HG02870 (cell line): ENCODE measurements around the gene MCRIP2.

ENCODE experiments used
- ATAC-seq: cut with Tn5 transposase; IDR thresholded peaks from one replicate; pipeline ENCODE4 v1.9.1; 2021; ENCODE audit warnings: mild to moderate bottlenecking, moderate library complexity; ENCODE audit not compliant: unreplicated experiment

The MCRIP2 gene

GRCh38 chr16:631808-632358, 9.7 kb upstream of the MCRIP2 start:
- ATAC-seq: no peak

DNA sequence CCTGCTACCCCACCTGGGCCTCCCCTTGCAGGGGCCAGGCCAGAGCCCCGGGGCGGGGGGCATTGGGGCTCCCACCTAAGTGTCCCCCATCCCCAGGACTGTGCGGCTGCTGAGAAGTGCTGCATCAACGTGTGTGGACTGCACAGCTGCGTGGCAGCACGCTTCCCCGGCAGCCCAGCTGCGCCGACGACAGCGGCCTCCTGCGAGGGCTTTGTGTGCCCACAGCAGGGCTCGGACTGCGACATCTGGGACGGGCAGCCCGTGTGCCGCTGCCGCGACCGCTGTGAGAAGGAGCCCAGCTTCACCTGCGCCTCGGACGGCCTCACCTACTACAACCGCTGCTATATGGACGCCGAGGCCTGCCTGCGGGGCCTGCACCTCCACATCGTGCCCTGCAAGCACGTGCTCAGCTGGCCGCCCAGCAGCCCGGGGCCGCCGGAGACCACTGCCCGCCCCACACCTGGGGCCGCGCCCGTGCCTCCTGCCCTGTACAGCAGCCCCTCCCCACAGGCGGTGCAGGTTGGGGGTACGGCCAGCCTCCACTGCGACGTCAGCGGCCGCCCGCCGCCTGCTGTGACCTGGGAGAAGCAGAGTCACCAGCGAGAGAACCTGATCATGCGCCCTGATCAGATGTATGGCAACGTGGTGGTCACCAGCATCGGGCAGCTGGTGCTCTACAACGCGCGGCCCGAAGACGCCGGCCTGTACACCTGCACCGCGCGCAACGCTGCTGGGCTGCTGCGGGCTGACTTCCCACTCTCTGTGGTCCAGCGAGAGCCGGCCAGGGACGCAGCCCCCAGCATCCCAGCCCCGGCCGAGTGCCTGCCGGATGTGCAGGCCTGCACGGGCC, 8.9 kb upstream of the MCRIP2 start:
- ATAC-seq: no peak

DNA sequence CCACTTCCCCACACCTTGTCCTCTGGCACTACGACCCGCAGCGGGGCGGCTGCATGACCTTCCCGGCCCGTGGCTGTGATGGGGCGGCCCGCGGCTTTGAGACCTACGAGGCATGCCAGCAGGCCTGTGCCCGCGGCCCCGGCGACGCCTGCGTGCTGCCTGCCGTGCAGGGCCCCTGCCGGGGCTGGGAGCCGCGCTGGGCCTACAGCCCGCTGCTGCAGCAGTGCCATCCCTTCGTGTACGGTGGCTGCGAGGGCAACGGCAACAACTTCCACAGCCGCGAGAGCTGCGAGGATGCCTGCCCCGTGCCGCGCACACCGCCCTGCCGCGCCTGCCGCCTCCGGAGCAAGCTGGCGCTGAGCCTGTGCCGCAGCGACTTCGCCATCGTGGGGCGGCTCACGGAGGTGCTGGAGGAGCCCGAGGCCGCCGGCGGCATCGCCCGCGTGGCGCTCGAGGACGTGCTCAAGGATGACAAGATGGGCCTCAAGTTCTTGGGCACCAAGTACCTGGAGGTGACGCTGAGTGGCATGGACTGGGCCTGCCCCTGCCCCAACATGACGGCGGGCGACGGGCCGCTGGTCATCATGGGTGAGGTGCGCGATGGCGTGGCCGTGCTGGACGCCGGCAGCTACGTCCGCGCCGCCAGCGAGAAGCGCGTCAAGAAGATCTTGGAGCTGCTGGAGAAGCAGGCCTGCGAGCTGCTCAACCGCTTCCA, 8.1 kb upstream of the MCRIP2 start:
- ATAC-seq: no peak

- no peak for ATAC-seq
Observed at GRCh38 chr16:634051-634670, 7.5 kb upstream of the MCRIP2 start.

- ATAC-seq: no peak
Observed at GRCh38 chr16:634996-635395, 6.6 kb upstream of the MCRIP2 start.

- ATAC-seq: no peak
Observed at GRCh38 chr16:635573-636205, 5.9 kb upstream of the MCRIP2 start.

GRCh38 chr16:636206-637080, 5.2 kb upstream of the MCRIP2 start, which contains the start of gene METTL26:
TSS of gene METTL26 (minus strand) at chr16:636305. CDS start at chr16:636290, 15 bp downstream.
- ATAC-seq: peak; percentile 63

GRCh38 chr16:637081-638018, 4.3 kb upstream of the MCRIP2 start:
- ATAC-seq: no peak

- ATAC-seq: no peak
Observed at GRCh38 chr16:638034-638543, 3.5 kb upstream of the MCRIP2 start.

DNA sequence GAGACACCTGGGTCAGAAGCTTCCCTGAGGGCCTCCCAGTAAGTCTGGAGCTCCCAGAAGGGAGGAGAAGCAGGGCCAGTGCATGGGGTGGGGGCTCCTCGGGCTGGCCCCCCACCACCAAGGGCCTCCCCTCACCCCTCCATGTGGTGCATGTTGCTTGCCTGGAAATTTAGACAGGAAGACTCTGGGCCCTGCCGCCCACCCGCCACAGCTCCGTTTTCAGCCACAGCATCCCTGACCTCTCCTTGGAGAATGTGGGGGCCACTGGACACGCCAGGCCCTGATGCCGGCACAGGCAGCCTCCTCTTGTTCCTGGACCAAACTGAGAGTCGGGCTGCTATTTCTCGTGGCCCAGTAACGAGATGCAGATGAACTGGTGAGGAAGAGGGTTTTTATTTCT, 2.8 kb upstream of the MCRIP2 start:
- ATAC-seq: no peak

DNA sequence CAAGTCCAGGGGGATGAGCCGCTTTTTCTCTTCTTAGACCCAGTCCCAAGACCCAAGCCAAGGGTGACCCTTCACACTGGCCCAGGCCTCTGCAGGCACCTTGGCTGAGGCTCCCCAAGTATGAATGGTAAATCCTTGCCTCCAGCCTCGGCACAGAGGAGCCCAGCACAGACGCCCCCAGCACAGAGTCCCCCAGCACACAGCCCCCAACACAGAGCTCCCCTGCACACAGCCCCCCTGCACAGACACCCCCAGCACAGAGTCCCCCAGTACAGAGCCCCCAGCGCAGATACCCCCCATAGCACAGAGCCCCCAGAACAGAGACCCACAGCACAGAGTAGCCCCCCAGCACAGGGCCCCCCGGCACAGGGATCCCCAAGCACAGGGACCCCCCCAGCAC, 1.0 kb upstream of the MCRIP2 start:
- ATAC-seq: no peak

DNA sequence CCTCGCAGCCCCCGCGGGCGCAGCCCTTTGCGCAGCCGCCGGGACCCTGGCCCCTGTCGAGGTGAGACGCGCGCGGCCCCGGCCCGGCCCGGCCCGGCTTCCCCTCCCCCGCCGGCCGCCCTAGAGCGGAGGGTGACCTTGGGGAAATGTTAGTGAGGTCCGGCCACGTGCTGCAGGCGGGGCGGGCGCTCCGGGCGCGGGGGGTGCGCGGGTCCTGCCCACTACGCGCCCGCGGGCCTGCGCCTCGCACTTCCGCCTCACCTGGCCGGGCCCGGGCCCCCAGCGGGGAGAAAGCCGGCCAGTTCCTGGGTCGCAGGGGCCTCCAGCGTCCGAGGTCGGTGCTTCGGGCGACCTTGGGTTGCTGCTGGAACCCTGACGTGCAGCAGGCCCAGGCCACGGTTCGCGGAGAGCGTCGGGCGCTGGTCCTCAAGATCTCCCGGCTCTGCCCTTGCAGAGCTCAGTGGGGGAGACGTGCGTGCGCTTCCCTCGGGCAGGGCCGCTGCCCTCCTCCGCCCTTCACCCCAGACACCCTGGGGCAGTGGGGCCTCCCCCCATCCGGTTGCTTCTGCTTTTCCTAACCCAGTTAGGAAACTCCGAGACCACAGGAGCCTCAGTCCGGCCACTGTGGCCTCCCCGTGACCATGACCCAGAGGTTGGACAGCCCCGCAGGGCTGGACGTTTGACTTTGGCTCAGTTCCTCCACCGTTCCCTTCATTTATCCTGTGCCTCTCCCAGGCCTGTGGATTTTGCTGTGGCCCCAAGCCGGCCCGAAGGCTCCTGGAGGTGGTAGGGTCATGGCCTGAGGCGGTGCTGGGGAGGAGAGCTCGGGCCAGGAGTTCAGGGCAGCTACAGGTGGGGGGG, 791 bp downstream of the MCRIP2 start:
- ATAC-seq: peak; percentile 28

GRCh38 chr16:643050-643368, 1.4 kb downstream of the MCRIP2 start:
- ATAC-seq: no peak

DNA sequence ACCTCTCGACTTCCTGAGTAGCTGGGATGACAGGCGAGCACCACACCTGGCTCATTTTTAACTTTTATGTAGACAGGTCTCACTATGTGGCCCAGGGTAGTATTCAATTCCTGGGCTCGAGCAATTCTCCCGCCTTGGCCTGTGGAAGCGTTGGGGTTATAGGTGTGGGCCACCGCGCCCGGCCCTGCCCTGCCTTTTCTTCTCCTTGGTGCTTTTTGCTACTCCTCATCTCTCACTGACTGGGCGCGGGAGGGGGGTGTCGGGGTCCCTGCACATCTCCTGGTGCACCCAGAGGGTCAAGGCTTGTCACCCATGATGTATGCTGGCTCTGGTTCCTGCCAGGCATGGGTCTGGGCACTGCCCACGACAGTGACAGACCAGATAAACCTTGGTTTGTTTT, 2.9 kb downstream of the MCRIP2 start:
- no peak for ATAC-seq

- no peak for ATAC-seq
Observed at GRCh38 chr16:645852-646678, 4.4 kb downstream of the MCRIP2 start.

GRCh38 chr16:646679-647172, 5.1 kb downstream of the MCRIP2 start:
- no peak for ATAC-seq
